ENCODE data around the gene SEMA4D.

SEMA4D gene

DNA sequence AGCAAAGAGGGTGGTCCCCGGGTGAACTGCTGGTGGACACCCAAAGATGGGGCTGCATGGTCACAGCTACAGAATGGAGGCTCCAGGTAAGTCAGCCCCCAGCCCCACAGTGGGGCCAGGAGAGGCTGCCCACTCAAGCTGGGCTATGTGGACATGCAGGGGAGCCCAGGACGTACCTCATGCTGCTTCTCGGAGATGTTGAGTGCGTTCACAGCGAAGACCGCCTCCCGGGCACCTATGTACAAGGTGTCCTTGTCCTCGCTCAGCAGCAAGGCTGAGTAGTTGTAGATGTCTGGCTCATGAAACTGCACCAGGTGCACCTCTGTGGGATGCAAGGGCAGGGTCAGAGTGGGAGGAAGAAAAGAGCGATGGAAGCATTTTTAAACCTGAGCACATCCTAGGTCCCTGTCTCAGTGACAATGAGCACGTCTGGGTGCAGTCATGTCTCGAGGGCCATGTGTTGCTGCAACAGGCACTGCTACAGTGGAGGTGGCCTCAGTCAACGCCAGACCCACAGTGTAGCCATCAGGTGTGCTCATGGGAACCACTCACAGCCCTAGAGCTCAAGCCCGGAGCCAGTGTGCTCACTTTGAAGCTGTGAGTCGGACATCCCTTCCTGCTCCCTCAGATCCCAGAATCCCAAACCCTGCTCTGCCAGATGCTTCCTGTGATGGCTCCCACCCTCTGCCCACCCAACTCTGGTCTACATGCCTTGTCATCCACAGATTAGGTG is 95.1 kb downstream of the SEMA4D start:
- no peak for DNase-seq

DNA sequence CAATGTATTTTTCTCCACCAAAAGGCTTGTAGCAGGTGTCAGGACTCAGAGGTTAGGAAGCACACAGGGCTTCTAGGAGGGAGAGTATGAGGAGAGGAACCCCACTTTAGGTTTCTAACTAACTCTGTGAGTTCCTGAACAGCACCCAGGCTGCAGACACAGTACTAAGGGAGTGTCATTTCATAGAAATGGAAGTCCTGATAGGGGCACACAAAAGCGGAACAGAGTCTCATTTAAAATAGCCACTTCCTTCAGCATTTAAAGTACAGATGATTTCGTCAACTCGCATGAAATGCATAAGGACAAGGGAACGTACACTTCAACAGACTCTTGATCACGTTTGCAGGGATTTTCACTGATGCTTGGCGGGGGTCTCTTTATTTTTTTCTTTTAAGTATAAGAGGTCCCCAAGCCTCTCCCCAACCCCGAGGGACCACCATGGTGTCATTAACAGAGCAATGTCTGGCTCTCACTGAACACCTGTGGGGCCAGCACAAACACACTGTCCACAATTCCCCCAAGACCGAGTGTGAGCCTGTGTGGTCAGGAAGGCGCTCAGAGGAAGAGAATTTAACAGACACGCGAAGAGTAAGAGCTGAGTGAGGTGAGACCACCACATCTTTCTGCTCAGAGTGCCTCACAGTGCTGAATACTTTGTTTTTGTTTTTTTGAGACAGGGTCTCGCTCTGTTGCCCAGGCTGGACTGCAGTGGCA is 97.4 kb downstream of the SEMA4D start:
- no peak for DNase-seq

DNA sequence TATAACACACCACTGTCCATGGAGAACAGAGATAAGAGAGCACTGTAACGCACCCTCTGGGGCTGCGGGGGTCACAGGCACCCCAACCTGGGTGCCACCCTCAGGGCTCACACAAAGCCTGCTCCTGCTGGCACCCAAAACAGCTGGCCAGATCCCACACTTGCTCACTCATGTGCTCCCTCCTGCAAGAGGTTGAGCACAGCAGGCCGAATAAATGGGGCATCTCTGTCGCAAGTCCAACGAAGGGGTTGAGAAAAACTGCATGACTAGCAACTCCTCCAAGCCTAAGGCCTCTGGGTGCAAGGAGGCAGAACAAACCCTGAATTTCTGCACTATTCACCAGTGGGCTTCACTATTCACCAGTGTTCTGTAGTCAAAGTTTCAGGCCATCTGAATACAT is 99.3 kb downstream of the SEMA4D start:
- no peak for DNase-seq

DNA sequence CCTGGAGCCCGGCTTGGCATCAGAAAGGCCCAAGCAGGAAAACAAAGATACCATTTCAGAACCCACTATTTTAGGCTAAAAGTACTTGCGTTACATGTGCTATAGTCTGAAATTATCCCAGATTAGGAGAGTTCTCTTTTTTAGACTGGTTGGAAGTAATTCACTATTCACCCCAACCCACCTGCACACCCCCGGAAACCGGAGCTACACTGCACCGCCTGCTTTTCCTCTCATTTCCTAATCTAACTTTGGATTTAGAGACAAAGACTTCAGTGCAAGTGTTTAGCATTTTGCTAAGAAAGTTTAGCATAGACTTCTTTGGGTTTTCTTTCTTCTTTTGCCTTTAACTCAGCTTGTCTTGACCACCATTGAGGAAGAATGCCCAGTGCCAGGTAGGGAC is 100.4 kb downstream of the SEMA4D start:
- no peak for DNase-seq

- no peak for DNase-seq
Measured at GRCh38 chr9:89395931-89396710, 101.8 kb downstream of the SEMA4D start.

GRCh38 chr9:89394412-89394811 is 103.5 kb downstream of the SEMA4D start:
- no peak for DNase-seq

- no peak for DNase-seq
Measured at GRCh38 chr9:89391585-89391984, 106.3 kb downstream of the SEMA4D start.

GRCh38 chr9:89390578-89391116 is 107.3 kb downstream of the SEMA4D start:
- no peak for DNase-seq

DNA sequence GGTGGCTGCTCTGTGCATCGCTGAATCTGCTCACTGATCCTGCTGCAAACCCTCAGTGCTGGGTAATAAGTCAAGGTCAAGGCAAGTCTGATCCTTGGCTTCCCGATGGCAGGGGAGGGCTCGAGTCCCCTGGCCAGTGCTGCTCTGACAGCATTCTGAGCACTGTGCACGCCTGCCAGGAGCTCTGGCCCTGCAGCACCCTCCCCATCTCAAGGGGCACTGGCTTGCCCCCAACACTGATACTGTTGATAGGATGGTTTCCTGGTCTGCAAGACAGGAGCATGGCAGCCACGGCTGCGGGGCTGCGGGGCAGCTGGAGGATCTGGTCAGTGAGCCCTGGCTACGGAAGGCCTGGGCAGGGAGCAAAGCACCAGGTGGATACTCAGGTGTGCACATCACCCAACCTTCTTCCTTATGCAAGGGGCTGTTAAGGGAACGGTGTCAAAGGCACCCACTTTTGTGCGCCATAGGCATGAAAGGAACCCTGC is 107.8 kb downstream of the SEMA4D start:
- DNase-seq: no peak

DNA sequence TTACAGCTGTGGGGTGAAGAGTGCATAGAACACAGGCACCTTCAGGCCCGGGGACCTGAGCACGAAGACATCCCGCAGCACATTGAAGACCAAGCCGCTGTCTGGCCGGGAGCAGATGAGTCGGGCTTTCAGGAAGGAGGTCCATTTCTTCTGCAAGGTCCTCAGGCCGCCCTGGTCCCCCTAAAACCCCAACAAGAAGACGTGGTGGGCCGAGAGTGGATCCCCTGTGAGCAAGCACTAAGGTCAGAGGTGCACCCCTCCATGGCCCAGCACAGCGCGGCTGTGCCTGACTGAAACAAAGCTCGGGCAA is 109.1 kb downstream of the SEMA4D start:
- DNase-seq: no peak

- DNase-seq: no peak
Measured at GRCh38 chr9:89388084-89388867, 109.6 kb downstream of the SEMA4D start.

GRCh38 chr9:89387197-89387849 is 110.6 kb downstream of the SEMA4D start:
- DNase-seq: no peak

- DNase-seq: no peak
Measured at GRCh38 chr9:89386797-89387196, 111.1 kb downstream of the SEMA4D start.

GRCh38 chr9:89386206-89386605 is 111.7 kb downstream of the SEMA4D start:
- DNase-seq: no peak

GRCh38 chr9:89384783-89385182 is 113.1 kb downstream of the SEMA4D start:
- no peak for DNase-seq

GRCh38 chr9:89383721-89384300 is 114.1 kb downstream of the SEMA4D start:
- no peak for DNase-seq

DNA sequence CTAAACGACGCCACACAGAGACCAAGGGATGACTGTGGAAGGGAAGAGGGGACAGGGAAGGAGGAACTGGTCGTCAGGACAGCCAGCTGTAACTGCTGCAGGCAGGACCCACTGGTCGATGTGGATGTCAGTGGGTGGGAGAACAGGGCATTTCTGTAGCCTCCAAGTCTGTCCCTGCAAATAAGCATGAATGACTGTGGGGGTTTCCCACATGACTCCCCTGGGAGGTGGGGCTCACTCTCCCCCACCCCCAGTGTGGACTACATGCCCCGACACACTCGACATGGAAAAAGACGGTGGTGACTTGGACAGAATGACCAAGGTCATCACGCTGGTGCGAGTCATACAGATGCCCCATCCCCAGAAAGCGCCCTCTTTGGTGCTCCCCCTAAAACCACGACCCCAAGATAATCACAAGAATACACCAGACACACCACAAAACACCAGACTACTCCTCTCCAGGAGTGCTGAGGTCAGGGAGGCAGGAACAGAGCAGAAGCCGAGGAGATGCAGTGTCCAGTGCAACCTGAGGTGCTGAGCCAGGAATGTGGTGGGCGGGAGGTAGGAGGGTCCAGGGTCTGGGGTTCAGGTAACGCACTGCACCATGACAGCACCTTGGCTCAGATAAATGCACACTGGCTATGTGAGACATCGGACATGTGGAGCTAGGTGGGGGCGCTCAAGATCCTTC is 114.7 kb downstream of the SEMA4D start:
- DNase-seq: no peak

DNA sequence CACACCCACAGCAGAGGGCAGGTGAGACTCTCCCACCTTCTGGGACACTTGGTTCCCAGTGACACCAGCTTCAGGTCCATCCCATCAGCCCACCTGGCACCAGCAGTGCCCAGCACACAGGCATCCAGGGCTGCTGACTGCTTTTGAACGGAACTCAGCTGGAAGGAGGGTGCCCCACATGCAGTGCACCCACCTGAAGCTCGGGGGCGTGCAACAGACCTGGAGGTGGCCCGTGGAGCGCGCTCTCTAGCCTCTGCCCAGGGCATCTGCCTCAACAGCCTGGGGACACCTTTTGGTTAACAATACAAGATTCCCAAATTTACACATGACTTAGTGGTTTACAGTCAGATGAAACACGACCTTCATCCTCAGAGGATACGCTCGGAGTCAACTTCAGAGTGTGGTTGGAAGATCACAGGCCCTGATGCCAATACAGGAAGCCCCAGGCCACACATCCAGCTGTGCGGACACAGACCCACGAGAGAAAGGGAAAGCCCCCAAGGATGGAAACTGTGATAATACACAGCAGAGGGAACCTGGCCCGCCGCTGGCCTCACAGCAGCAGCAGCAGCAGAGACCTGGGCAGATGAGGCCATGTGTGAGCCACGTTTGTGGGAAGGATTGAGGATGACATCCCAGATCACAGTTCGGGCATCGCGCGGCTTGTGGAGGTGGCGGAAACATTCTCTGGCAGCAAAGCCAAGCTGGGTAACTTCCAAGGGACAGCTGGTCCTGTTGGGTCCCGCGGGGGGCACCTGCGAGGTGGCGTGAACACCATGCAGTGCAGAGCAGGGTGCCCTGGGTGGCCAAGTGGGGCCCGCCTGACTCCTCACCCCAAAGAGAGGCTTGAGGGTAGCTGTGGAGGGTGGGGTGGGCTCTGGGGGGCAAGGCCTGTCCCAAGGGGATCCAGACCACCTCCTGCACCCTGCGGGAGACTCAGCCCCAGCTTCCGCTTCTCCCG is 115.6 kb downstream of the SEMA4D start:
- DNase-seq: no peak

DNA sequence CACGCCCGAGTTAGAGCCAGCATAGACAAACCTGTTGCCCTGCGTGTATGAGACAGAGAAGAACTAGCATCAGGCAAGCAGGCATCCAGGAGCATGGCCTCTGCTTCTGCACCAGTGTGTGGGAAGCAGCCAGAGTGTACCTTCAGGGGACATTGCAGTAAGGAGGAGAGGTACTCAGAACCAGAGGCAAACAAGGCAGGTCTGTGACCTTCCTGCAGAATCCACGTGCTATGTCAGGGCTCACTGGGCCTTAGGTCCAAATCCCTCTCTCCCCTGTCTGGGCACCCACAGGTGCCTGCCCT is 116.7 kb downstream of the SEMA4D start:
- no peak for DNase-seq
